C4-2B (cell line): ENCODE data around the gene SCMH1.

Experiments used
- ZFX ChIP-seq: fragments of 450-650 bp; IDR thresholded peaks from 2 replicates; pipeline ENCODE4 v1.6.1; 2017
- TF ChIP-seq, protein P1 (sequence below): fragments of 450-650 bp; conservative IDR thresholded peaks from 2 replicates; pipeline ENCODE4 v1.5.1; 2017; ENCODE audit warnings: mild to moderate bottlenecking

DNA sequence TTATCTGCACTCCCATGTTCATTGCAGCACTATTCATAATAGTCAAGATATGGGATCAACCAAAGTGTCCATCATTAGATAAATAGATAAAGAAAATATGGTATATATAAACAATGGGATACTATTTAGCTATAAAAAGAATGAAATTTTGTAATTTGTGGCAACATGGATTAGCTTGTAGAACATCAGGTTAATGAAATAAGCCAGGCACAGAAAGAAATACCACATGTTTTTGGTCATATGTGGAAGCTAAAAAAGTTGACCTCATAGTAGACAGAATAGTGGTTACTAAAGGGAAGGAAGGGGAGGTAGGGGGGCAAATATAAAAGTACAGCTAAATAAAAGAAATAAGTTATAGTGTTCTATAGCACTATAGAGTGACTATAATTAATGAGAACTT, 68.5 kb downstream of the SCMH1 start:
- TF ChIP-seq, protein P1, sequence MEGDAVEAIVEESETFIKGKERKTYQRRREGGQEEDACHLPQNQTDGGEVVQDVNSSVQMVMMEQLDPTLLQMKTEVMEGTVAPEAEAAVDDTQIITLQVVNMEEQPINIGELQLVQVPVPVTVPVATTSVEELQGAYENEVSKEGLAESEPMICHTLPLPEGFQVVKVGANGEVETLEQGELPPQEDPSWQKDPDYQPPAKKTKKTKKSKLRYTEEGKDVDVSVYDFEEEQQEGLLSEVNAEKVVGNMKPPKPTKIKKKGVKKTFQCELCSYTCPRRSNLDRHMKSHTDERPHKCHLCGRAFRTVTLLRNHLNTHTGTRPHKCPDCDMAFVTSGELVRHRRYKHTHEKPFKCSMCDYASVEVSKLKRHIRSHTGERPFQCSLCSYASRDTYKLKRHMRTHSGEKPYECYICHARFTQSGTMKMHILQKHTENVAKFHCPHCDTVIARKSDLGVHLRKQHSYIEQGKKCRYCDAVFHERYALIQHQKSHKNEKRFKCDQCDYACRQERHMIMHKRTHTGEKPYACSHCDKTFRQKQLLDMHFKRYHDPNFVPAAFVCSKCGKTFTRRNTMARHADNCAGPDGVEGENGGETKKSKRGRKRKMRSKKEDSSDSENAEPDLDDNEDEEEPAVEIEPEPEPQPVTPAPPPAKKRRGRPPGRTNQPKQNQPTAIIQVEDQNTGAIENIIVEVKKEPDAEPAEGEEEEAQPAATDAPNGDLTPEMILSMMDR: no peak
- TF ChIP-seq ZFX: no peak
